Gastrocnemius medialis (tissue), 4 donors: ENCODE measurements around the gene GRM4. TPM values are rescaled to one million over a fixed set of nuclear protein-coding genes. Genes with fewer than 3 reads are reported as not detected.

ENCODE experiments used
- ATAC-seq, 2 donors: fragments of 150-250 bp; one replicate each; pipeline ENCODE4 v1.9.1; 2016
- DNase-seq, 2 donors: peaks; one replicate each; pipeline ENCODE4 v3.0.0-alpha.2; 2019
- H3K27ac ChIP-seq, 4 donors: fragments of 200-600 bp; sonication (generic); 1 replicate in 1 of 4; 2 replicates in 3 of 4; pipeline ENCODE4 v1.5.1; 2016 to 2018; ENCODE audit warnings: mild to moderate bottlenecking in 2 of 4, moderate library complexity in 1 of 4
- H3K27me3 ChIP-seq, 3 donors: fragments of 200-600 bp; sonication (generic) in 2 of 3; 1 replicate in 1 of 3; 2 replicates in 2 of 3; pipeline versions ENCODE4 v1.5.1 to v1.6.0; 2016 to 2019; ENCODE audit warnings: mild to moderate bottlenecking in 1 of 3, moderate library complexity in 1 of 3
- H3K36me3 ChIP-seq, 2 donors: fragments of 200-600 bp; sonication (generic) in 1 of 2; one replicate each; pipeline ENCODE4 v1.5.1; 2017 to 2018
- H3K4me1 ChIP-seq, 2 donors: fragments of 200-600 bp; sonication (generic) in 1 of 2; one replicate each; pipeline ENCODE4 v1.5.1; 2016 to 2017; ENCODE audit warnings: mild to moderate bottlenecking in 2 of 2
- H3K4me3 ChIP-seq, 4 donors: fragments of 200-600 bp; sonication (generic) in 3 of 4; 1 replicate in 1 of 4; 2 replicates in 3 of 4; pipeline ENCODE4 v1.5.1; 2016 to 2019; ENCODE audit warnings: mild to moderate bottlenecking in 2 of 4
- H3K9me3 ChIP-seq, 3 donors: fragments of 200-600 bp; sonication (generic) in 2 of 3; 1 replicate in 1 of 3; 2 replicates in 2 of 3; pipeline ENCODE4 v1.5.1; 2016 to 2019
- CTCF ChIP-seq, 5 experiments: fragments of 450-650 bp in 3 of 5; fragments of 200-600 bp in 2 of 5; sonication (generic) in 2 of 5; IDR thresholded peaks in 4 of 5; conservative IDR thresholded peaks in 1 of 5; 1 replicate in 4 of 5; 2 replicates in 1 of 5; pipeline ENCODE4 v1.5.1; 2016 to 2019; ENCODE audit warnings: antibody characterized with exemption in 5 of 5, mild to moderate bottlenecking in 3 of 5, moderate library complexity in 3 of 5
- POLR2A ChIP-seq, 2 donors: fragments of 450-650 bp; IDR thresholded peaks; one replicate each; pipeline ENCODE4 v1.6.1; 2017; ENCODE audit warnings: antibody characterized with exemption in 2 of 2, mild to moderate bottlenecking in 2 of 2, moderate library complexity in 2 of 2
- in situ Hi-C, 4 donors: fragments of 200-750 bp; cut with MboI; loops; one replicate each; pipeline versions ENCODE4 v1.15.0 to v1.8.0; 2017; ENCODE audit warnings: low sequenced_read_pairs in 4 of 4
- intact Hi-C: fragments of 100-400 bp; cut with DNase I; formaldehyde crosslinking; loops from one replicate; pipeline ENCODE4 v1.15.1; 2023; ENCODE audit warnings: low total_unique reads
- total RNA-seq, 4 donors: library from RNA; depleted of rRNA; stranded (reverse); fragments of >200 nt; gene quantifications; one replicate each; pipeline versions ENCODE4 v1.1.0 to v1.2.3, GENCODE V29; 2016

The GRM4 gene
- total RNA-seq, 4 donors from 2014 or later = 0.03 TPM; not detected in 3

GRCh38 chr6:33979750-33980149, 166.1 kb downstream of the GRM4 start:
- TF ChIP-seq CTCF (IDR thresholded peaks at IDR 0.05 in 4 of 5, conservative IDR thresholded peaks at IDR 0.05 in 1 of 5) (no peak), POLR2A (IDR thresholded peaks at IDR 0.05) (no peak)
- no peak for ATAC-seq
- no peak for DNase-seq
- Histone ChIP-seq H3K4me1 (no peaks in the 10 kb centered on the region), H3K27ac (no peak overlapping the region), H3K9me3 (no peaks in the 10 kb centered on the region), H3K36me3 (no peaks in the 10 kb centered on the region), H3K4me3 (no peak overlapping the region), H3K27me3 (peaks cover 8 to 16% (median 12%) of the 10 kb centered on the region in 3 donors)
- in situ Hi-C loops (no loop called here), intact Hi-C loops (no loop called here)

GRCh38 chr6:33978412-33979150, 167.3 kb downstream of the GRM4 start:
- no peak for ATAC-seq
- Histone ChIP-seq H3K4me1 (no peaks in the 10 kb centered on the region), H3K27ac (no peak overlapping the region), H3K36me3 (no peaks in the 10 kb centered on the region), H3K27me3 (peaks cover 8 to 21% (median 16%) of the 10 kb centered on the region in 3 donors), H3K4me3 (no peak overlapping the region), H3K9me3 (no peaks in the 10 kb centered on the region)
- intact Hi-C loops = no loop called here
- DNase-seq = no peak
- in situ Hi-C loops = no loop called here
- TF ChIP-seq POLR2A (IDR thresholded peaks at IDR 0.05) (no peak), CTCF (IDR thresholded peaks at IDR 0.05 in 4 of 5, conservative IDR thresholded peaks at IDR 0.05 in 1 of 5) (no peak)

- H3K36me3 ChIP-seq = no peaks in the 10 kb centered on the region
- no peaks in the 10 kb centered on the region for H3K9me3 ChIP-seq
- TF ChIP-seq CTCF (IDR thresholded peaks at IDR 0.05 in 4 of 5, conservative IDR thresholded peaks at IDR 0.05 in 1 of 5) (no peak), POLR2A (IDR thresholded peaks at IDR 0.05) (no peak)
- in situ Hi-C loops (no loop called here), intact Hi-C loops (no loop called here)
- no peak overlapping the region for H3K4me3 ChIP-seq
- ATAC-seq (no peak), DNase-seq (no peak)
- H3K4me1 ChIP-seq = no peaks in the 10 kb centered on the region
- no peak overlapping the region for H3K27ac ChIP-seq
- H3K27me3 ChIP-seq = peaks cover 8 to 28% (median 20%) of the 10 kb centered on the region in 3 donors
Measured at GRCh38 chr6:33977606-33978411, 168.1 kb downstream of the GRM4 start.

- H3K27me3 ChIP-seq = peaks cover 8 to 35% (median 28%) of the 10 kb centered on the region in 3 donors
- no peak for ATAC-seq
Measured at GRCh38 chr6:33976437-33977360, 169.2 kb downstream of the GRM4 start.

More at GRCh38 chr6:33976437-33977360, 169.2 kb downstream of the GRM4 start:
- no peak for TF ChIP-seq CTCF (IDR thresholded peaks at IDR 0.05 in 4 of 5, conservative IDR thresholded peaks at IDR 0.05 in 1 of 5)
- TF ChIP-seq POLR2A (IDR thresholded peaks at IDR 0.05) = no peak
- in situ Hi-C loops (no loop called here), intact Hi-C loops (no loop called here)
- Histone ChIP-seq H3K9me3 (no peaks in the 10 kb centered on the region), H3K36me3 (no peaks in the 10 kb centered on the region), H3K4me1 (no peaks in the 10 kb centered on the region), H3K27ac (no peak overlapping the region), H3K4me3 (no peak overlapping the region)
- no peak for DNase-seq
